ENCODE data around the gene ABCC2.

DNA sequence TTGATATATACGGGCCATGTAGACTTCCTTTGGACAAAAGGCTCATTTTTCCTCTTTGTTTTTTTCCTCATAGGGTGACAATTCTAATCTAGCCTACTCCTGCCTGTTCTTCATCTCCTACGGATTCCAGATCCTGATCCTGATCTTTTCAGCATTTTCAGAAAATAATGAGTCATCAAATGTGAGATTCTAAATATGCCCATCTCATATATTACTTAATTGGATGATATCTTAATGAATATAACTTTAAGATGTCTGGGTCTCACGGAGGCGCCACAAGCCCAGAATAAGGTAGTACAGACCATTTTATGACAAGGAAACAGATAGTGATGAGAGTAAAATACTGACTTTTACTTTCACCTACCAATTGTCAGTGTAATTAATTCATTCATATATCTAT lies 11.4 kb downstream of the ABCC2 start:
- TF ChIP-seq, protein P1, sequence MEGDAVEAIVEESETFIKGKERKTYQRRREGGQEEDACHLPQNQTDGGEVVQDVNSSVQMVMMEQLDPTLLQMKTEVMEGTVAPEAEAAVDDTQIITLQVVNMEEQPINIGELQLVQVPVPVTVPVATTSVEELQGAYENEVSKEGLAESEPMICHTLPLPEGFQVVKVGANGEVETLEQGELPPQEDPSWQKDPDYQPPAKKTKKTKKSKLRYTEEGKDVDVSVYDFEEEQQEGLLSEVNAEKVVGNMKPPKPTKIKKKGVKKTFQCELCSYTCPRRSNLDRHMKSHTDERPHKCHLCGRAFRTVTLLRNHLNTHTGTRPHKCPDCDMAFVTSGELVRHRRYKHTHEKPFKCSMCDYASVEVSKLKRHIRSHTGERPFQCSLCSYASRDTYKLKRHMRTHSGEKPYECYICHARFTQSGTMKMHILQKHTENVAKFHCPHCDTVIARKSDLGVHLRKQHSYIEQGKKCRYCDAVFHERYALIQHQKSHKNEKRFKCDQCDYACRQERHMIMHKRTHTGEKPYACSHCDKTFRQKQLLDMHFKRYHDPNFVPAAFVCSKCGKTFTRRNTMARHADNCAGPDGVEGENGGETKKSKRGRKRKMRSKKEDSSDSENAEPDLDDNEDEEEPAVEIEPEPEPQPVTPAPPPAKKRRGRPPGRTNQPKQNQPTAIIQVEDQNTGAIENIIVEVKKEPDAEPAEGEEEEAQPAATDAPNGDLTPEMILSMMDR (IDR thresholded peaks at IDR 0.05), result no peak
- no peak for TF ChIP-seq POLR2A (IDR thresholded peaks at IDR 0.05)

All from body of pancreas (tissue), 4 donors.